ACC112 (cell line): ENCODE data around the gene MAST2.

Experiments used
- H2AFZ ChIP-seq: fragments of 200-600 bp; sonication (generic); one replicate; pipeline ENCODE4 v1.6.0; 2017; ENCODE audit warnings: antibody characterized with exemption, low read length; ENCODE audit not compliant: unreplicated experiment
- H3K27ac ChIP-seq: fragments of 200-600 bp; sonication (generic); 2 replicates; pipeline ENCODE4 v1.5.1; 2014; ENCODE audit warnings: low read depth, mild to moderate bottlenecking, antibody characterized with exemption, low read length, moderate library complexity
- H3K27me3 ChIP-seq: fragments of 200-600 bp; sonication (generic); 2 replicates; pipeline ENCODE4 v1.6.1; 2014; ENCODE audit warnings: mild to moderate bottlenecking, antibody characterized with exemption, low read length, moderate library complexity, mixed read lengths; ENCODE audit not compliant: insufficient read depth
- H3K36me3 ChIP-seq: fragments of 200-600 bp; sonication (generic); 2 replicates; pipeline ENCODE4 v1.6.1; 2016; ENCODE audit warnings: mild to moderate bottlenecking, antibody characterized with exemption, low read length, moderate library complexity, mixed read lengths; ENCODE audit not compliant: insufficient read depth
- H3K4me1 ChIP-seq: fragments of 200-600 bp; sonication (generic); one replicate; pipeline ENCODE4 v1.6.1; 2016; ENCODE audit warnings: low read length, mixed read lengths; ENCODE audit not compliant: insufficient read depth, unreplicated experiment, control insufficient read depth
- H3K4me3 ChIP-seq: fragments of 200-600 bp; sonication (generic); 2 replicates; pipeline ENCODE4 v1.5.1; 2014; ENCODE audit warnings: mild to moderate bottlenecking, low read depth, low read length
- H3K79me2 ChIP-seq: fragments of 200-600 bp; sonication (generic); one replicate; pipeline ENCODE4 v1.6.0; 2016; ENCODE audit warnings: low read length; ENCODE audit not compliant: control insufficient read depth, unreplicated experiment, insufficient read depth

MAST2 gene

DNA sequence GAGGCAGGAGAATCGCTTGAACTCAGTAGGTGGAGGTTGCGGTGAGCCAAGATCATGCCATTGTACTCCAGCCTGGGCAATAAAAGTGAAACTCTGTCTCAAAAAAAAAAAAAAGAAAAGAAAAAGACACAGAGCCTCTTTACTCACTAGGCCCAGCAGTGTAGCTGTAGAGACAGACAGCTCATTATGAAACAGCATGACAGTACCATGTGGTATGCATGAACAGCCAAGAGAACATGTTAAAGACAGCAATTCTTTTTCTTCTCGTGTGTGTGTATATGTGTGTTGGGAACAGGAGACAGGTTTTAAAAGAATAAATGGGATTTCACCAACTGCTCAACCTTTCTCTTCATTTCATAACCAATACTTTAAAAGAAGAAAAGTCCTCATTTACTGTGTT lies 210.2 kb downstream of the MAST2 start:
- Histone ChIP-seq H3K27me3 (no peaks in the 10 kb centered on the region), H3K27ac (no peak overlapping the region), H3K79me2 (no peaks in the 10 kb centered on the region), H3K4me3 (no peak overlapping the region), H3K4me1 (no peaks in the 10 kb centered on the region), H2AFZ (no peak overlapping the region), H3K36me3 (peaks cover 14% of the 10 kb centered on the region; the same call in 1 of the 2 replicates)

DNA sequence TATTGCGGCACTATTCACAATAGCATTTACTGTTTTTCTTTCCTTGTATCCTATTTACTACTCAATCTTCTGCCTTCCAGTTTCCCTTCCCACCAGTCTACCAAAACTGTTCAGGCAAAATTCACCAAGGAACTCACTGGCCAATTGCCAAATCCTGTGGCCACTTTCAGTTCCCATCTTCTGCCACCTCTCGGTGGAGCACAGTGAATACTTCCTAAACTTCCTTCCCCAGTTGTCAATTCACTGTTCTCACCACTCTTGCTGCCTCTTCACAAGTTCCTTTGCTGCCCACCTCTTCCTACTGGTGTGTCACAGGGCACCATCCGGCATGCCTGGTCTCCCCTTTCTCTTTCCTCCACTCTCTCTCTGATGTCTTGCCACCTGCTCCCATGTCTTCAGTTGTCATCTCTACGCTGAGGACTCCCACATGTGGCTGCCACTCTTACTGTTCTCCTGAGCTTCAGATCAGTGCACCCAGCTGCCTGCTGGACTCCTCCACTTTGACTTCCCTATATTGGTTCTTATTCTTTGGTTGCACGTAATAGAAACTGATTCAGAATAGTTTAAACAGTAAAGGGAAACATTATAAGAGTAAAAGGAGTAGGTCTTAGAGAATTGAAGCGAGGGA lies 214.6 kb downstream of the MAST2 start:
- no peaks in the 10 kb centered on the region for H3K36me3 ChIP-seq
- H3K4me1 ChIP-seq = no peaks in the 10 kb centered on the region
- no peak overlapping the region for H2AFZ ChIP-seq
- no peaks in the 10 kb centered on the region for H3K27me3 ChIP-seq
- H3K79me2 ChIP-seq = no peaks in the 10 kb centered on the region
- H3K4me3 ChIP-seq = no peak overlapping the region
- no peak overlapping the region for H3K27ac ChIP-seq

DNA sequence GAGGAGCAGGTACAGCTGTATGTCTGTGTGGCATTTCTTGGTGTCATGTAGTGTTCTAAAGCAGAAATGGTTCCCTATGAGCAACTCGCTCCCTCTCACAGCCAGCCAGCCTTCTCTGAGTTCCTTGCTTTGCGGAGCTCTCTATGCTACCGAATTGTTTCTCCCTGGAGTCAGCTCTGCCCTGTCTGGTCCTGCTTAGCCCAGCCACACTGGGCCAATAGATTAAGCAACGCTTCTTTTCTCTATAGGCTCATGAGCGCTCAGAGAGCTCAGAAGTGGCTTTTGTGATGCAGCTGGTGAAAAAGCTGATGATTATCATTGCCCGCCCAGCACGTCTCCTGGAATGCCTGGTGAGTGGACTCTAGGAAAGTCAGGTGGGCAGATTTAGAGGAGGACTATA lies 215.9 kb downstream of the MAST2 start:
- Histone ChIP-seq H3K79me2 (no peaks in the 10 kb centered on the region), H3K4me1 (no peaks in the 10 kb centered on the region), H2AFZ (no peak overlapping the region), H3K27ac (no peak overlapping the region), H3K36me3 (no peaks in the 10 kb centered on the region), H3K27me3 (no peaks in the 10 kb centered on the region), H3K4me3 (no peak overlapping the region)

DNA sequence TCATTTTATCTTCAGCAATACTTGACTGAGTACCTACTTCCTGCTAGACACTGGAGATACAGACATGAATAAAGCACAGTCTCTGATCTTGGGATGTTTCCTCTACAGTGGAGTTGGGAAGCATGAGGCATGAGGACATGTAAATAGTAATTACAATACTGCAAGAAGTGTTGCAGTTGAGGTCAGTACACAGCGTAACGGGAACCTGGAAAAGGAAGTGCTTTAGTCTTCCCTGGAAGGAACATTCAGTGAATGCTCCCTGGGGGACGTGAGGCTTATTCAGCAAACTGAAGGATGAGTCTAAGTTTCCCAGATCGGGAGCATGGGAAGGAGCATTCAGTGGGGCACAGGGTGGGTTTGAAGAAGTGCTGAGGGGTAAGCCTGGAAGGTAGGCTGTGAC lies 216.6 kb downstream of the MAST2 start:
- H3K4me3 ChIP-seq = no peak overlapping the region
- no peak overlapping the region for H2AFZ ChIP-seq
- no peaks in the 10 kb centered on the region for H3K27me3 ChIP-seq
- no peaks in the 10 kb centered on the region for H3K36me3 ChIP-seq
- no peak overlapping the region for H3K27ac ChIP-seq
- H3K4me1 ChIP-seq = no peaks in the 10 kb centered on the region
- no peaks in the 10 kb centered on the region for H3K79me2 ChIP-seq

DNA sequence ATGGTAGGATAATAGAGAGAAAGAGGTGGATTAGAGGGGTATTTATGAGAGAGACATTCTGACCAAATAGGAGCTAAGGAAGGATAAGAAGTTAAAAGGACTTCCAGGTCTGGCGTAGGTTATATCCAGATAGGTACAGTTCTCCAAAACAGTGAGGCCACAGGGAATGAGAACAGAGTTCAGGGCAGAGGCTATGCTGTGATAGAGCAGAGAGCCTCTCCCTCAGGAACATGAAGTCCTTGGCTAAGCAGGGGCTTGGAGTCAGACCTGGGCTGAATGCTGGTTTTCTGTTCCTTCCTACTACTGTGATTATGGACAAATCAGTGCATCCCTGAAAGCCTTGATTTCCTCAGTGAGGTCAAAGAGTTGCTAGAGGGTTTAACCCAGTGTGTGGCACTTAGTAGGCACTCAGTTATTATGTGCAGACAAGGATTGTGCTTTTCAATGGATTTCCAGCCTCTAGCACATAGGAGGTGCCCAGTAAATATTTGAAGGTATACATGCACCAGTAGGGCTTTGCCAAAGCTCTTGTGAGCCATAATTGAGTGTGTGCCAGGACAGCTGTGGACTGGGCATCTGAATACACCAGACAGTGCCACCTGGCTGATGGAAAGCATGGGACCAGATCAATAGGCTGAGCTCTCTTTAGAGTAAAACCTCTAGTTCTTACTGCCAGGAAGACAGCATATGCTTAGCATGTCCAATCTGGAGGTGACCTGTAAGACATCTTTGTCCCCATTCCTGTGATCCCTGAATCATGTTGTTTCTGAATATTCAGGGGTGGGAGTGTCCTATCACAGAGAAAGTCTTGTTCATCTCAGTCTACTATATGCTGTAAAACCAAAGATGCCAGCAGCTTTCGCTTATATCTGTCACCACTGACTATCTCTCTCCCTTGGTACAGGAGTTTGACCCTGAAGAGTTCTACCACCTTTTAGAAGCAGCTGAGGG lies 217.9 kb downstream of the MAST2 start:
- no peaks in the 10 kb centered on the region for H3K4me1 ChIP-seq
- H3K27ac ChIP-seq = no peak overlapping the region

DNA sequence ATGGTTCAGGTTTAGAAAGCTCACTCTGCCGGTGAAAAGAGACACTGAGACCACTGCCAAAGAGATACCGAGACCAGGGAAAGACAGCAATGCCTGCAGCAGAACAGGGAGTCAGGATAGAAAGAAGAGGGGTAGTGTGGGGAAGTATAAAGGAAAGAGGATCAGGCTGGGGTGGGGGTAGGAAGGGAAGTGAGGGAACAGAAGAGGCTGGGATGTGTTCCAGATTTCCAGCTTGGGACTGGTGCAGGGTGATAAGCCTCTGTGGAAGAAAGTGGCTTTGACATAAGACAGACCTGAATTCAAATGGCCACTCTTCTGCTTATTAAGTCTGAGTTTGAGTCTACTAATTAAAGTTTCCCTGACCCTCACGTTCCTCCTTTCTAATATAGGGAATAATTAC lies 223.1 kb downstream of the MAST2 start:
- Histone ChIP-seq H2AFZ (no peak overlapping the region), H3K36me3 (no peaks in the 10 kb centered on the region), H3K79me2 (no peaks in the 10 kb centered on the region), H3K4me1 (no peaks in the 10 kb centered on the region), H3K4me3 (no peak overlapping the region), H3K27me3 (no peaks in the 10 kb centered on the region), H3K27ac (no peak overlapping the region)

More for the DNA sequence above, 217.9 kb downstream of the MAST2 start:
- Histone ChIP-seq H3K36me3 (no peaks in the 10 kb centered on the region), H3K4me3 (no peak overlapping the region), H3K27me3 (no peaks in the 10 kb centered on the region), H2AFZ (no peak overlapping the region), H3K79me2 (no peaks in the 10 kb centered on the region)

DNA sequence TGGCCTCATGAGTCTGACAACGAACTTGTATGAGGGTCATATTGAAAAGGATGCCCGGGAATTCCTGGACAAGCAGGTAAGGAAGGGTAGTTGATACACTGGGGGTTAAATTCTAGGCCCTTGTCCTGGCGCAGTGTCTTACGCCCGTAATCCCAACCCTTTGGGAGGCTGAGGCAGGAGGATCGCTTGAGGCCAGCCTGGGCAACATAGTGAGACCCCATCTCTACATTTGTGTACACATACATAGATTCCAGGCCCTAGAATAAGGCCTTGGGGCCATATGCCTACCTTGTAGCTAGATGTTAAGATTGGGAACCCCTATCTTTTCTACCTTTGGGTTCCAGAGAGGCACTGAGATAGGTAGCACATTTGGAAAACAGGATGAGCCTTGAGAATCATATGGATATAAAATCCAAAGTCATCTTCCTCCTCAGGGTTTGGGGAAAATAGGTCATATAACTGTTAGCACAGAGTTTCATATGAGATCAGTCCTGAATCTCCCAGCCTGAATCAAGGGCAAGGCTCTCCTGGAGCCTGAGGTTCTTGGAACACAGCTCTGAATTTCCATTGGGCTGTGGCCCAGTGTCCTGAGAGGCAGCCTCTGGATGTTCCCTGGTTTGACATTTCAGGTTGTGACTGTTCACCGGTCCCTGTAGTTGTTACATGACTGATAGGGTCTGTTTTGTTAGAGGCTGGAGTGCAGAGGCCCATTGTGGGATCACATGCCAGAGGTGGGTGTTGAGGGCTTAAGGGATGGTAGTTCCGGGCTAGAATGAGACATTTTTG lies 224.6 kb downstream of the MAST2 start:
- Histone ChIP-seq H3K27ac (no peak overlapping the region), H3K27me3 (no peaks in the 10 kb centered on the region), H3K79me2 (no peaks in the 10 kb centered on the region), H3K36me3 (no peaks in the 10 kb centered on the region), H3K4me3 (no peak overlapping the region), H2AFZ (no peak overlapping the region), H3K4me1 (no peaks in the 10 kb centered on the region)

DNA sequence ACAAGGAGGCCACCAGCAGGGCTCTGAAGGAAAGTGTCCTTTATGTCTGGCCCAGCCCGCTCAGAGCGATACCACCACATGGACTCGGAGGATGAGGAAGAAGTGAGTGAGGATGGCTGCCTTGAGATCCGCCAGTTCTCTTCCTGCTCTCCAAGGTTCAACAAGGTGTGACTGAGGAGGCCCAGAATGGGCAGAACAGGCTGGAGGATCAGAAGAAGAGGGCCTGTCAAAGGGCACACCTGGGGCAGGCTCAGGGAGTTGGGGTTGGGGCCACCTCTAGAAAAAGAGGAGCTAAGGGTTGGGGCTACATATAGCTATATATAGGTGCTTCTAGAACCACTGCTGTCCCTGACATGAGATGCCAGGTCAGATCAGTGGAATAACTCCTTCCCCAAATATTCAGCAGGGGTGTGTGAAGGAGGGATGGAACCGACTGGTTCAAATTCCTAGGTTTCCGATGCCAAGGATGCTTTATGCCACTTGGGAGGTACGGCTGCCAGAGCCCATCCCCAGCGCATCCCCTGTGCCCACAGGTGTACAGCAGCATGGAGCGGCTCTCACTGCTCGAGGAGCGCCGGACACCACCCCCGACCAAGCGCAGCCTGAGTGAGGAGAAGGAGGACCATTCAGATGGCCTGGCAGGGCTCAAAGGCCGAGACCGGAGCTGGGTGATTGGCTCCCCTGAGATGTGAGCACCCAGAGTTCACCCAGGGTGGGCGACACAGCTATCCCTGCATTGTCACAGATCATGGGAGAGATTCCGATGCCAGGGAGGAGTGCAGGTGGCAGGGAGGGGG lies 226.9 kb downstream of the MAST2 start:
- Histone ChIP-seq H3K27ac (no peak overlapping the region), H3K4me3 (no peak overlapping the region), H3K36me3 (no peaks in the 10 kb centered on the region)

DNA sequence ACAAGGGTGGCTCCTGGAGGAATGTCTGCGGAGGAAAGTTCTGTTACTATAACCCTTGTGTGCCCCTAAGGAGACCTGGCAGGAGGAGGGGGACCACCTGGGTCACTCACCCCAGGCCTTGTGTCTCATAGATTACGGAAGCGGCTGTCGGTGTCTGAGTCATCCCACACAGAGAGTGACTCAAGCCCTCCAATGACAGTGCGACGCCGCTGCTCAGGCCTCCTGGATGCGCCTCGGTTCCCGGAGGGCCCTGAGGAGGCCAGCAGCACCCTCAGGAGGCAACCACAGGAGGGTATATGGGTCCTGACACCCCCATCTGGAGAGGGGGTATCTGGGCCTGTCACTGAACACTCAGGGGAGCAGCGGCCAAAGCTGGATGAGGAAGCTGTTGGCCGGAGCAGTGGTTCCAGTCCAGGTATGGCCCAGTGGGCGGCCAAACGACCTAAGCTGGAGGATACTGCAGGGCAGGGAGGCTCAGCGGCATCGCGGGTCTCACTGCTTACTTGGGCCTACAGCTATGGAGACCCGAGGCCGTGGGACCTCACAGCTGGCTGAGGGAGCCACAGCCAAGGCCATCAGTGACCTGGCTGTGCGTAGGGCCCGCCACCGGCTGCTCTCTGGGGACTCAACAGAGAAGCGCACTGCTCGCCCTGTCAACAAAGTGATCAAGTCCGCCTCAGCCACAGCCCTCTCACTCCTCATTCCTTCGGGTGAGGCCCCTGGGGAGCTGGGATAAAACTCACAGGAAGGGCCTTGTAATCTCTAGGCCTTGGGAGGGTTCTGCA lies 227.7 kb downstream of the MAST2 start:
- H3K79me2 ChIP-seq = no peaks in the 10 kb centered on the region
- no peak overlapping the region for H3K4me3 ChIP-seq
- H3K27me3 ChIP-seq = no peaks in the 10 kb centered on the region
- no peak overlapping the region for H2AFZ ChIP-seq
- no peak overlapping the region for H3K27ac ChIP-seq
- H3K36me3 ChIP-seq = no peaks in the 10 kb centered on the region
- no peaks in the 10 kb centered on the region for H3K4me1 ChIP-seq

More for the DNA sequence above, 226.9 kb downstream of the MAST2 start:
- H2AFZ ChIP-seq = no peak overlapping the region
- H3K4me1 ChIP-seq = no peaks in the 10 kb centered on the region
- H3K79me2 ChIP-seq = no peaks in the 10 kb centered on the region
- no peaks in the 10 kb centered on the region for H3K27me3 ChIP-seq
